Measurements from ENCODE around the gene PRUNE2. TPM values are rescaled to one million over a fixed set of nuclear protein-coding genes. Genes with fewer than 3 reads are reported as not detected.

Gene PRUNE2
- total and polyA plus RNA-seq, 9 donors: 2.5 to 45.8 (median 13.7) TPM

DNA sequence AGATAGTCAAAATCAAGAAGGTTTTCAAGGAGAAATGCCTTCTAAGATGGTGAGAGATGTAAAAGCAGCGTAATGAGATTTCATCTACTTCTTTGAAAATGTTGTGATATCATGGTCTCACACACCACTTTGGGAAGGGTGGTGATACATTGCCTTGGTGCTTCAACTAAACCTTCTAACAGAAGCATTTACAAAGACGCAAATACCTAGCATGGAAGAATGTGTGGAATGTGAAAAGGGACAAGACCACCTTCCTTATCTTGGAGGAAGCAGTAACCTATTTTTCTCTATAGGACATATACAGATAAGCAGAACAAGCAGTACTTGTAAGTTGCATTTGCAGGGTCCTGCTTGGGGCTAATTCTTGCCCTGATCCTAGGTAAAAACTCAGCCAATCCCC lies 102.8 kb downstream of the PRUNE2 start:
- Histone ChIP-seq H3K9me3 (no peaks in the 10 kb centered on the region), H3K36me3 (no peaks in the 10 kb centered on the region), H3K4me3 (no peak overlapping the region), H3K27ac (no peak overlapping the region), H3K27me3 (no peaks in the 10 kb centered on the region), H3K4me1 (ENCODE audit: insufficient read depth) (no peaks in the 10 kb centered on the region)
- intact Hi-C loops (cut with DNase I): loop anchor here in 2 of 4 donors (10.0 kb wide), 3 partner anchors 212 to 352 kb away; partner anchors contain the start of gene FOXB2 (in 1 of the 2)
- DNase-seq: no peak
- 70 to 86% (median 77%) methylated on average over 2 of the region's 2 CpGs for WGBS, 3 donors
- TF ChIP-seq, protein P1, sequence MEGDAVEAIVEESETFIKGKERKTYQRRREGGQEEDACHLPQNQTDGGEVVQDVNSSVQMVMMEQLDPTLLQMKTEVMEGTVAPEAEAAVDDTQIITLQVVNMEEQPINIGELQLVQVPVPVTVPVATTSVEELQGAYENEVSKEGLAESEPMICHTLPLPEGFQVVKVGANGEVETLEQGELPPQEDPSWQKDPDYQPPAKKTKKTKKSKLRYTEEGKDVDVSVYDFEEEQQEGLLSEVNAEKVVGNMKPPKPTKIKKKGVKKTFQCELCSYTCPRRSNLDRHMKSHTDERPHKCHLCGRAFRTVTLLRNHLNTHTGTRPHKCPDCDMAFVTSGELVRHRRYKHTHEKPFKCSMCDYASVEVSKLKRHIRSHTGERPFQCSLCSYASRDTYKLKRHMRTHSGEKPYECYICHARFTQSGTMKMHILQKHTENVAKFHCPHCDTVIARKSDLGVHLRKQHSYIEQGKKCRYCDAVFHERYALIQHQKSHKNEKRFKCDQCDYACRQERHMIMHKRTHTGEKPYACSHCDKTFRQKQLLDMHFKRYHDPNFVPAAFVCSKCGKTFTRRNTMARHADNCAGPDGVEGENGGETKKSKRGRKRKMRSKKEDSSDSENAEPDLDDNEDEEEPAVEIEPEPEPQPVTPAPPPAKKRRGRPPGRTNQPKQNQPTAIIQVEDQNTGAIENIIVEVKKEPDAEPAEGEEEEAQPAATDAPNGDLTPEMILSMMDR (IDR thresholded peaks at IDR 0.05): no peak
- TF ChIP-seq EP300 (IDR thresholded peaks at IDR 0.05): no peak
- TF ChIP-seq POLR2A (IDR thresholded peaks at IDR 0.05): no peak

DNA sequence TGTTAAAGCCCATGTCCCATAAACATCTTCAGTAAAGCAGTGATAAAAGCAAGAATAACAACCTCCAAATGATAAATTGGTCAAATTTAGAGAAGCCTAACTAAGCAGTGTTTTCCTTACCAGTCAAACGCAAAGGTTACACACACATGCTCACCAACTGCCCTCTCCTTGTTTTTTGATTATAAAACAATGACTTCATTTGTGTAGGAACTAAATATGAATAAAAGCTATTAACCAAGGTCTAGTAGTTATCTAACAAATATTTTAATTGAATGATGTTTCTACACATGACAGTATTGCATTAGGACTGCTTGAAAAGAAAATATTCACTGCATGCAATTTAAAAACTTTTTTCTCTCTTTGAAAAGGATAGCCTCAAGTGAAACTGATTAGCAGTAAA lies 105.0 kb downstream of the PRUNE2 start:
- 35 to 54% (median 48%) methylated on average over 1 of the region's 1 CpG for WGBS, 3 donors
- Histone ChIP-seq H3K4me1 (ENCODE audit: insufficient read depth) (no peaks in the 10 kb centered on the region), H3K27me3 (no peaks in the 10 kb centered on the region), H3K9me3 (no peaks in the 10 kb centered on the region), H3K36me3 (no peaks in the 10 kb centered on the region), H3K4me3 (no peak overlapping the region), H3K27ac (no peak overlapping the region)
- no peak for DNase-seq
- no peak for TF ChIP-seq POLR2A (IDR thresholded peaks at IDR 0.05)
- TF ChIP-seq, protein P1 (IDR thresholded peaks at IDR 0.05): no peak
- no peak for TF ChIP-seq EP300 (IDR thresholded peaks at IDR 0.05)
- intact Hi-C loops (cut with DNase I): loop anchor here in 2 of 4 donors (10.0 kb wide), 3 partner anchors 214 to 354 kb away; partner anchors contain the start of gene FOXB2 (in 1 of the 2)

DNA sequence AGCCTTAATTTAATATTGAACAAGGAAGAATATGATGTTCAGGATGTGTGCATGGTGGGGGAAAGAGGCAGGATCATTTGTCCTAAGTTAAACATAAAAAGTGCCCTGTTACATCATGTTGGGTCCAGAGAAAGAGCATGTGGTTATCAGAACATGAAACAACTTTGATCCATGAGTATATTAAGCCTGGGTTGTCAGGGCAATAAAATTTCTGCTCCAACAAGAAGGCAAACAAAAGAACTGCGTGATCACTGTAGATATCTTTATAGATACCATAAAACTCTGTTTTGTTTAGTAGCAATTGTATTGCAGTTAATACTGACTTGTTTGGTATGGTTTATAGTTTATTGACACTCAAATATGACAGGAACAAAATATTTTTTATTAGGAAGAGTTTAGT lies 106.4 kb downstream of the PRUNE2 start:
- DNase-seq: no peak
- Histone ChIP-seq H3K36me3 (no peaks in the 10 kb centered on the region), H3K4me3 (no peak overlapping the region), H3K4me1 (ENCODE audit: insufficient read depth) (no peaks in the 10 kb centered on the region), H3K9me3 (no peaks in the 10 kb centered on the region), H3K27ac (no peak overlapping the region), H3K27me3 (no peaks in the 10 kb centered on the region)
- intact Hi-C loops (cut with DNase I): no loop called here
- WGBS, 3 donors: 90 to 92% (median 91%) methylated on average over 1 of the region's 1 CpG
- TF ChIP-seq, protein P1 (IDR thresholded peaks at IDR 0.05): no peak
- no peak for TF ChIP-seq EP300 (IDR thresholded peaks at IDR 0.05)
- no peak for TF ChIP-seq POLR2A (IDR thresholded peaks at IDR 0.05)

DNA sequence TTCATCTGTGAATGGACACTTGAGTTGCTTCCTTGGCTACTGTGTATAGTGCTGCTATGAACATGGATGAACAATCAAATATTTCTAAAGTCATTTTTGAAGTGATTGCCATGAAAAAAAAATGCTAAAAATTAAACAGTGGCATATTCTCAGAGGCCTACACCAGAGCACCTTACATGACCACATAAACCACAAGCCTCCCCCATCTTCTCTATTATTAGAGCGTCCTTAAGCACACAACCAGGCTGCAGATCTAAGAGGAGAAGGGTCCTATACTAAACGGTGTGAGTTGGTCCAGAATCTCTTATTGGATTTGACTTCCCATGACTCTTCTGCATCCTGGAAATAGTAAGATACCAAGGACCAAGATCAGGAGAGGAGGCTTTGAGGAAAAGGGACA lies 107.4 kb downstream of the PRUNE2 start:
- 76 to 86% (median 80%) methylated on average over 2 of the region's 2 CpGs for WGBS, 3 donors
- Histone ChIP-seq H3K36me3 (no peaks in the 10 kb centered on the region), H3K9me3 (no peaks in the 10 kb centered on the region), H3K4me1 (ENCODE audit: insufficient read depth) (no peaks in the 10 kb centered on the region), H3K4me3 (no peak overlapping the region), H3K27me3 (no peaks in the 10 kb centered on the region), H3K27ac (no peak overlapping the region)
- TF ChIP-seq EP300 (IDR thresholded peaks at IDR 0.05) (no peak), POLR2A (IDR thresholded peaks at IDR 0.05) (no peak)
- TF ChIP-seq, protein P1 (IDR thresholded peaks at IDR 0.05): no peak
- intact Hi-C loops (cut with DNase I): no loop called here
- DNase-seq: no peak
